HG03378 (cell line): ENCODE measurements around the gene DDIAS.
"Not testable (repeated sequence)": the region's sequence is repeated elsewhere in the genome, so short reads cannot be mapped to it uniquely, and the experiment has no call there.

ENCODE experiments used
- ATAC-seq: cut with Tn5 transposase; IDR thresholded peaks from one replicate; pipeline ENCODE4 v1.9.1; 2021; ENCODE audit warnings: mild to moderate bottlenecking, moderate library complexity; ENCODE audit not compliant: unreplicated experiment

DDIAS gene

GRCh38 chr11:82890002-82890341, 11.6 kb upstream of the DDIAS start:
- ATAC-seq, result no peak

GRCh38 chr11:82890936-82891335, 10.6 kb upstream of the DDIAS start:
- ATAC-seq, result no peak

GRCh38 chr11:82892611-82893169, 8.8 kb upstream of the DDIAS start:
- ATAC-seq, result no peak

GRCh38 chr11:82895437-82896091, 6.0 kb upstream of the DDIAS start:
- peak; percentile 37 for ATAC-seq

GRCh38 chr11:82896183-82896582, 5.4 kb upstream of the DDIAS start:
- no peak for ATAC-seq

GRCh38 chr11:82898241-82898640, 3.3 kb upstream of the DDIAS start:
- ATAC-seq, result no peak

GRCh38 chr11:82899186-82899820, 2.2 kb upstream of the DDIAS start:
- ATAC-seq, result peak; percentile 29

- no peak for ATAC-seq
Observed at GRCh38 chr11:82899957-82900276, 1.6 kb upstream of the DDIAS start.

GRCh38 chr11:82900277-82901164, 1.0 kb upstream of the DDIAS start, which contains the start of gene PRCP:
Gene PRCP, minus strand, starts transcription at chr11:82900430. Its CDS starts 28 bp downstream, at chr11:82900402.
- peak; percentile 73 for ATAC-seq

GRCh38 chr11:82901922-82902485, 468 bp downstream of the DDIAS start:
- no peak for ATAC-seq

GRCh38 chr11:82902880-82903279, 1.3 kb downstream of the DDIAS start:
- no peak for ATAC-seq

- ATAC-seq, result no peak
Observed at GRCh38 chr11:82903843-82904586, 2.5 kb downstream of the DDIAS start.

GRCh38 chr11:82906236-82906635, 4.7 kb downstream of the DDIAS start:
- ATAC-seq, result no peak

GRCh38 chr11:82906931-82907330, 5.4 kb downstream of the DDIAS start:
- no peak for ATAC-seq

GRCh38 chr11:82907371-82907770, 5.8 kb downstream of the DDIAS start:
- no peak for ATAC-seq

GRCh38 chr11:82908311-82908710, 6.8 kb downstream of the DDIAS start:
- ATAC-seq, result no peak

- no peak for ATAC-seq
Observed at GRCh38 chr11:82909015-82909640, 7.6 kb downstream of the DDIAS start.

- ATAC-seq, result not testable (repeated sequence)
Observed at GRCh38 chr11:82919786-82920185, 18.2 kb downstream of the DDIAS start.

- ATAC-seq, result not testable (repeated sequence)
Observed at GRCh38 chr11:82920227-82920626, 18.7 kb downstream of the DDIAS start.
